Common myeloid progenitor, CD34-positive (primary cell): ENCODE results near the gene IFNG.

Source experiments
- CTCF ChIA-PET: fragments of 350-600 bp; sonication (Branson Sonifier 250); formaldehyde crosslinking; loops from one replicate; lab custom pipeline; 2021; ENCODE audit warnings: antibody characterized with exemption; lab: Charles Lee
- POLR2A ChIA-PET: fragments of 350-600 bp; sonication (Branson Sonifier 250); formaldehyde crosslinking; loops from one replicate; lab custom pipeline; 2021; ENCODE audit warnings: antibody characterized with exemption; lab: Charles Lee
- DNase-seq, 3 donors: peaks; one replicate each; pipeline versions ENCODE4 v3.0.0 to v3.0.0-alpha.2; 2013
- H3K27ac ChIP-seq, 2 experiments: 1 replicate in 1 of 2; 2 replicates in 1 of 2; pipeline ENCODE4 v1.7.0; 2013; ENCODE audit warnings: inconsistent platforms in 2 of 2, low read length in 2 of 2, mild to moderate bottlenecking in 2 of 2, low read depth in 1 of 2, moderate library complexity in 1 of 2; ENCODE audit not compliant: severe bottlenecking in 2 of 2, insufficient read depth in 1 of 2, poor library complexity in 1 of 2
- H3K27me3 ChIP-seq, 5 experiments: replicated peaks in 2 of 5; 1 replicate in 3 of 5; 2 replicates in 2 of 5; pipeline versions ENCODE4 v1.6.1 to v1.7.0; 2013; ENCODE audit warnings: low read length in 4 of 5, mild to moderate bottlenecking in 2 of 5, moderate library complexity in 2 of 5, inconsistent platforms in 1 of 5; ENCODE audit not compliant: insufficient read depth in 5 of 5, control insufficient read depth in 4 of 5
- H3K36me3 ChIP-seq, 4 experiments: 1 replicate in 2 of 4; 2 replicates in 2 of 4; pipeline versions ENCODE4 v1.6.1 to v1.7.0; 2013; ENCODE audit warnings: low read length in 3 of 4, control low read depth in 1 of 4, mild to moderate bottlenecking in 1 of 4; ENCODE audit not compliant: control insufficient read depth in 4 of 4, insufficient read depth in 4 of 4
- H3K4me1 ChIP-seq, 4 experiments: 1 replicate in 3 of 4; 2 replicates in 1 of 4; pipeline versions ENCODE4 v1.6.1 to v1.7.1; 2013; ENCODE audit warnings: low read length in 3 of 4, mild to moderate bottlenecking in 3 of 4, control low read depth in 1 of 4, inconsistent platforms in 1 of 4, moderate library complexity in 1 of 4; ENCODE audit not compliant: control insufficient read depth in 4 of 4, insufficient read depth in 4 of 4; ENCODE audit errors: control extremely low read depth in 1 of 4
- H3K4me3 ChIP-seq, 7 experiments: 1 replicate in 4 of 7; 2 replicates in 3 of 7; pipeline versions ENCODE4 v1.5.1 to v1.7.0; 2013; ENCODE audit warnings: mild to moderate bottlenecking in 7 of 7, low read length in 6 of 7, moderate library complexity in 6 of 7, inconsistent platforms in 2 of 7, low read depth in 2 of 7, control low read depth in 1 of 7; ENCODE audit not compliant: insufficient read depth in 4 of 7, control insufficient read depth in 1 of 7; ENCODE audit errors: extremely low read depth in 1 of 7
- H3K9me3 ChIP-seq, 5 experiments: 1 replicate in 4 of 5; 2 replicates in 1 of 5; pipeline versions ENCODE4 v1.6.1 to v1.7.1; 2013; ENCODE audit warnings: low read length in 4 of 5, mild to moderate bottlenecking in 2 of 5, inconsistent platforms in 1 of 5, low read depth in 1 of 5, moderate library complexity in 1 of 5; ENCODE audit not compliant: control insufficient read depth in 4 of 5, insufficient read depth in 2 of 5; ENCODE audit errors: control extremely low read depth in 1 of 5
- WGBS: methylation state at CpG from one replicate; pipeline ENCODE4 v1.1.5; 2013; ENCODE audit not compliant: insufficient coverage; 5-methylcytosine and 5-hydroxymethylcytosine counted together

The IFNG gene

DNA sequence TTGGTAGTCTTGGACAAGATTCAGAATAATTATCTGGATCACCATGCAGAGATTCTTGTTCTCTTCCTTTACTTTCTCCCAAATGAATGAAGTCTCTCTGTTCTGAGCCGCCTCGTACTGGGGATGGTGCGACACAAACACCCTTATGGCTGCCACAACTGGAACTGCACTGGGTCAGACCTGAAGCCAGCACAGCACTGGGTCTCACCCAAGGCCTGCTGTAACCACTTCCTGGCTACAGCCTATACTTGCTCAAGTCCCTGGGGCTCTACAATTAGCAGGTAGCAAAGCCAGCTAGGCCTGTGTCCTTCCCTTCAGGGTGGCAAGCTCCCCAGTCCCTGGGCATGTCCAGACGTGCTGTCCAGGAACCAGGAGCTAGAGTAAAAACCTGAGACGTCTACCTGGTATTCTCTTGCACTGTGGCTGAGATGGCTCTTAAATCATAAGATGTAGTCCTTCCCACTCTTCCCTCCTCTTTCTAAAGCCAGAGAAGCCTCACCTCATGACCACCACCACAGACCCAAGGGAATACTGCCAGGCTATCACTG is 27.6 kb downstream of the IFNG start:
- POLR2A ChIA-PET: no interaction called here
- WGBS: 100% methylated on average over 4 of the region's 5 CpGs
- Histone ChIP-seq H3K36me3 (no peaks in the 10 kb centered on the region), H3K4me1 (peaks cover 0 to under 1% (median 0%) of the 10 kb centered on the region in 4 experiments), H3K27ac (no peak overlapping the region), H3K4me3 (no peak overlapping the region), H3K27me3 (no peaks in the 10 kb centered on the region), H3K9me3 (peaks cover 3 to 27% (median 10%) of the 10 kb centered on the region in 5 experiments)
- CTCF ChIA-PET: no interaction called here
- DNase-seq: no peak

DNA sequence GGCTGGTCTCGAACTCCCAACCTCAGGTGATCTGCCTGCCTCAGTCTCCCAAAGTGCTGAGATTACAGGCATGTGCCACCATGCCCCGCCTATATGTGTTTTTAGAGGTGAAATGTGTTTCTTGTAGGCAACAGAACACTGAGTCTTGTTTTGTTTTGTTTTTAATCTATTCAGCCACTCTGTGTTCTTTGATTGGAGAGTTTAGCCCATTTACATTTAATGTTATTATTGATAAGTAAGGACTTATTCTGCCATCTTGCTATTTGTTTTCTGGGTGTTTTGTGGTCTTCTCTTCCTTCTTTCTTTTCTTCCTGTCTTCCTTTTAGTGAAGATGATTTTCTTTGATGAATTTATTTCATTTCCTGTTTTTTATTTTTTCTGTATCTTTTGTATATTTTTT is 29.6 kb downstream of the IFNG start:
- no peak overlapping the region for H3K27ac ChIP-seq
- no peaks in the 10 kb centered on the region for H3K36me3 ChIP-seq
- 100% methylated on average over 2 of the region's 2 CpGs for WGBS
- no peaks in the 10 kb centered on the region for H3K27me3 ChIP-seq
- H3K4me3 ChIP-seq: no peak overlapping the region
- no peak for DNase-seq
- CTCF ChIA-PET: no interaction called here
- POLR2A ChIA-PET: no interaction called here
- no peaks in the 10 kb centered on the region for H3K4me1 ChIP-seq
- H3K9me3 ChIP-seq: peaks cover 3 to 27% (median 10%) of the 10 kb centered on the region in 5 experiments

DNA sequence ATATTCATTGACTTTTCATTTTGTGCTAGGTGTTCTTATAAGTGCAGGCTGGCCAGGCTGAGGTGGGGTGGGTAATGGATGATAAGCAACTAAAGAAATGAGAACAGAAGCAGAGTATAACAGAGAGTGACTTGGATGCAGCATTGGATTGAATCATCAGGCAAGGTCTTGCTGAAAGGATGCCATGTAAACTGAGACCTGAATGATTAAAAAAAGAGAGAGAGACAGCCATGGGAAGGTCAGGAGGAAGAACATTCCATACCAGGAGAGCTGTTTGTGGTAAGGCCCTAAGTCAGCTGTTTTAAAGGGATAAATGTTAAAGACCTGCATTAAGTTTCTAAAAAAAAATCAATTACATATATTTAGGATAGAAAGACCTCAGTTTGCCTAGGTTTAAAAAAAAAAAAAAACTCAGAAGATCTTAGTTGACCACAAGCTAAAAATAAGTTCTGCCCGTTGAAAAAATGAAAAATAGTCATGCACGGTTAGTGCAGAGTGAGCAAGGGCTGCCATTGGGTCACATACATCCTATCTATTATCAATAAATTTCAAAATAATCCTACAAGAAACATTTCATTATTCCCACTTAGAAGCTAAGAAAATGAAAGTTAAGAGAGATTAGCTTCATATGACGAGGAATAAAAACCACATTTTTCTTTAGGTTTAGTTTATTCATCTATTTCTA is 37.2 kb downstream of the IFNG start:
- CTCF ChIA-PET: no interaction called here
- WGBS: no CpG with 5 or more reads among the region's 3 CpGs
- H3K4me1 ChIP-seq: peaks cover 0 to 6% (median 0%) of the 10 kb centered on the region in 4 experiments
- H3K27ac ChIP-seq: no peak overlapping the region
- no peaks in the 10 kb centered on the region for H3K36me3 ChIP-seq
- no peaks in the 10 kb centered on the region for H3K27me3 ChIP-seq
- no peak for DNase-seq
- no peak overlapping the region for H3K4me3 ChIP-seq
- POLR2A ChIA-PET: no interaction called here
- peaks cover 0 to 2% (median 1%) of the 10 kb centered on the region in 5 experiments for H3K9me3 ChIP-seq

DNA sequence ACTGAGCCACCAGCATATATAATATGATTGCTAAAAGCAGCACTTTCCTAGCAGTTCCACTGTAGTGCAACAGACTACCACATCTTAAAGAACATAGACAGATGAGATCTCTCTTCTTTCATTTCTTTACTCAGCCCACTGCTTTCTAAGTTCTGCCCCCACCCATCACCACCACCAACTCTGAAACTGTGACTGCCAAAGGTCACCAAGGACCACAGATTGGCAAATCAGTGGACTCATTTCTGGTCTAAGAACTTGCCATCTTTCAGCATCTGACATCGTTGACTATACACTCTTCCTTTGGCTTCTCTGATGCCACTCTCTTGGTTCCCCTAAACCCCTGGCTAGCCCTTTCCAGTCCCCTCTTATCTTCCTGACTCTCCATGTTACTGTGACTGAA is 38.4 kb downstream of the IFNG start:
- ChIA-PET POLR2A (no interaction called here), CTCF (no interaction called here)
- peaks cover 0 to 6% (median 0%) of the 10 kb centered on the region in 4 experiments for H3K4me1 ChIP-seq
- 75% methylated on average over 1 of the region's 1 CpG for WGBS
- no peak for DNase-seq
- no peaks in the 10 kb centered on the region for H3K27me3 ChIP-seq
- H3K27ac ChIP-seq: no peak overlapping the region
- H3K4me3 ChIP-seq: no peak overlapping the region
- no peaks in the 10 kb centered on the region for H3K36me3 ChIP-seq
- H3K9me3 ChIP-seq: peaks cover 0 to 2% (median 0%) of the 10 kb centered on the region in 5 experiments

DNA sequence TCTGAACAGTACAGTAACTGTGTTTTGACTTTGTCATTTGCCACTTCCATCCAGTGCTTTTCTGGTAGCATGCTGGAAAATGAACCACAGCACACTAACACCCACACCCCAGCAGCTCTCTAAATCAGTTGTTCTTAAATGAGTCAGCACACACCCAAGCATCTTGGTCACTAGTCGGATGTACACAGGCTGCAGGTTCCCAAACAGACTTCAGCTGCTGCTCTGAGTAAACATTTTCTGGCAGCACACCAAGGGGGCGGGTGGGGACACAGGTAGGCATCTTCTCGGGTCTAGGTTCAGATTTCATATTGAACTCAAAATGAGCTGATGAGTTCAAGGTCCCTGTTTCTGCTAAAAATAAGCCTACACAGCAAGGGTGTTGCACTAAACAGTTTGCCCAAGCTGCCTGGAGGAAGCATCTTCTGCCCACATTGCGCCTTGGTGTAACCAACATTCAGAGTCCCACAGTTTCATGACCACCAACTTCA is 39.8 kb downstream of the IFNG start:
- H3K4me1 ChIP-seq: peaks cover 0 to 6% (median 0%) of the 10 kb centered on the region in 4 experiments
- H3K36me3 ChIP-seq: no peaks in the 10 kb centered on the region
- no peak for DNase-seq
- 97% methylated on average over 4 of the region's 4 CpGs for WGBS
- no peak overlapping the region for H3K4me3 ChIP-seq
- H3K9me3 ChIP-seq: peaks cover 0 to 2% (median 0%) of the 10 kb centered on the region in 5 experiments
- no peak overlapping the region for H3K27ac ChIP-seq
- ChIA-PET POLR2A (no interaction called here), CTCF (no interaction called here)
- no peaks in the 10 kb centered on the region for H3K27me3 ChIP-seq

DNA sequence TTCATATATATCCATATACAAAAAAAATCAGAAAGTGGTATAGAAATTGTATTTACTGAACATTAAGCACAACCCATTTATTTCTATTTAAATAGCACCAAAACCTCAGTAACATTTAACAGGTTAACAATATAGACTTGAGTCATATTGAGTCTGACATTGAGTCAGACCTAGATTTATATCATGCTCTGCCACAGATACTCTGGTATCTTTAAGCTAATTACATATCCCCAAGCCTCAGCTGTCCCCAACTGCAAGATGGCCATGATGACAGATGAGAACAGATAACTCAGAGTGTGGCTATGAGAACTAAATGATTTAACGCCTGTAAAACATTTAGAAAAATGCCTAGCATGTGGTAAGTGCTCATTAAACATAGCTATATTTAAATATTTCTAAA is 40.3 kb downstream of the IFNG start:
- POLR2A ChIA-PET: no interaction called here
- CTCF ChIA-PET: no interaction called here
- DNase-seq: no peak

DNA sequence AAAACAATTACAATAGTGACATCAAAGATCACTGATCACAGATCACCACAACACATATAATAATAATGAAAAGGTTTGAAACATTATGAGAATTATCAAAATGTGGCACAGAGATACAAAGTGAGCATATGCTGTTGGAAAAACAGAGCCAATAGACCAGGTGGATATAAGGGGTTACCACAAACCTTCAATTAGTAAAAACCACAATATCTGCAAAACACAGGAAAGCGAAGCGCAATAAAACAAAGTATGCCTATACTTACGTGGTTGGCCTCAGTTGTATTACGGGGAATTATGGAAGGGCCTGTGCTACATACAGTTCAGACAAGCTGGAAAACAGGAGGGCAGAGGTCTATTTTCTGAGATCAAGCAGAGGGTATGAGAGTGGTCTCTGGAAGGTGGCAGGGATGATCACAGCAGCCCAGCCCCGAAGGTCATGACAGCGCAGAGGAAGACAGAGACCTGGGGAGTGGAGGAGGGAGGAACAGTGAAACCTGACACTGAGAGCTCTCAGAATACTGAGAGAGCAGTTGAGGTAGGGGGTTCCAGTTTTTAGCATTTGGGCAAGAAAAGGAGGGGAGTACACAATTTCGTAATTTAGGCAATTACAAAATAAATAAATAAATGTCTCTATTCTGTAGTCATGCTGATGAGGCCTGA is 41.3 kb downstream of the IFNG start:
- H3K9me3 ChIP-seq: no peaks in the 10 kb centered on the region
- H3K27ac ChIP-seq: no peak overlapping the region
- DNase-seq: no peak
- WGBS: 98% methylated on average over 6 of the region's 7 CpGs
- ChIA-PET POLR2A (no interaction called here), CTCF (no interaction called here)
- no peaks in the 10 kb centered on the region for H3K27me3 ChIP-seq
- H3K36me3 ChIP-seq: no peaks in the 10 kb centered on the region
- H3K4me1 ChIP-seq: peaks cover 0 to 6% (median 0%) of the 10 kb centered on the region in 4 experiments
- H3K4me3 ChIP-seq: no peak overlapping the region

More for the DNA sequence above, 40.3 kb downstream of the IFNG start:
- Histone ChIP-seq H3K27me3 (no peaks in the 10 kb centered on the region), H3K27ac (no peak overlapping the region), H3K36me3 (no peaks in the 10 kb centered on the region), H3K4me1 (peaks cover 0 to 6% (median 0%) of the 10 kb centered on the region in 4 experiments), H3K4me3 (no peak overlapping the region), H3K9me3 (peaks cover 0 to 2% (median 0%) of the 10 kb centered on the region in 5 experiments)
- no CpG with 5 or more reads among the region's 1 CpG for WGBS
